Anterior cingulate cortex (tissue), 58 donors: ENCODE results near the gene DPP8.

Experiments used
- DNase-seq, 58 donors: peaks; one replicate each; lab custom pipeline; 2025; lab: John Stamatoyannopoulos, UW

Gene DPP8

GRCh38 chr15:65434201-65434600 lies 83.3 kb downstream of the DPP8 start:
- no peak for DNase-seq

- no peak for DNase-seq
Observed at GRCh38 chr15:65431731-65432130, 85.8 kb downstream of the DPP8 start.

GRCh38 chr15:65426216-65426853 lies 91.2 kb downstream of the DPP8 start:
- DNase-seq, result no peak

DNA sequence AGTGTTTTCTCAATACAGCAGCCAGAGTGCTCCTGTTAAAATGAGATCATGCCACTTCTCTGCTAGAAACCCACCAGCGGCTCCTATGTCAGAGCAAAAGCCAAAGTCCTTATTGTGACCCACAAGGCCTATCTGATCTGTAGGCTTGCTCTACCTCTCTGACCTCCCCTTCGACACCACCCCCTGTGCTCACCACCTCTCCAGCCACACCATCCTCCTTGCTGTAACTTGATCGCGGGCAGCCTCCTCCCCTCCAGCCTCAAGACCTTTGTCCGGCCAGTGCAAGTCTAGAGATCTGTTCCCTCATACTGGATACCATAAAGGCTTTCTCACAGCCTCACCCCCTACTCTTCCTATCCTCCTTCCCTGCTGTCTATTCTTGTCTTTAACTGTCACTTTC lies 92.8 kb downstream of the DPP8 start:
- no peak for DNase-seq

GRCh38 chr15:65423976-65424679 lies 93.4 kb downstream of the DPP8 start:
- DNase-seq, result no peak

- no peak for DNase-seq
Observed at GRCh38 chr15:65423150-65423975, 94.1 kb downstream of the DPP8 start.

GRCh38 chr15:65421360-65422215 lies 95.9 kb downstream of the DPP8 start:
- DNase-seq, result peak in 41 of 58 donors; percentile 12 to 77 (median 37)

DNA sequence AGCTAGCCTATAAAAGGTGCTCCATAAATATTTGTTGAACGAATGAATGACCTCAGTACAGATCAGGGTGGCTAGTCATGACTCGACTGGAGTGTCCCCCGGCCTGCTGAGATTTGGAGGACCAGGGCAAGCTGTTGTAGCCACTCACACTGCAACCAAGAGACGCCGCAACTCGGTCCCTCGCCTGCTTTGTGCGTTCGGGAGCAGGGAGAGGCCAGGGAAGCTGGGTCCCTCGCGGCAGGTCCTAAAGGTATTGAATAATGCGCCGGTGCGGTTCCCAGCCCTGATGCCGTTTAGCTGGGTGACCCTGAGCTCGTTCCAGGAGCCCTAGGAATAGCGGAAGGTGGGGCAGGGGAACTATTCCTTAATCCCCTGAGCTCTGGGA lies 96.5 kb downstream of the DPP8 start:
- no peak for DNase-seq

GRCh38 chr15:65418596-65418995 lies 98.9 kb downstream of the DPP8 start:
- DNase-seq, result no peak

DNA sequence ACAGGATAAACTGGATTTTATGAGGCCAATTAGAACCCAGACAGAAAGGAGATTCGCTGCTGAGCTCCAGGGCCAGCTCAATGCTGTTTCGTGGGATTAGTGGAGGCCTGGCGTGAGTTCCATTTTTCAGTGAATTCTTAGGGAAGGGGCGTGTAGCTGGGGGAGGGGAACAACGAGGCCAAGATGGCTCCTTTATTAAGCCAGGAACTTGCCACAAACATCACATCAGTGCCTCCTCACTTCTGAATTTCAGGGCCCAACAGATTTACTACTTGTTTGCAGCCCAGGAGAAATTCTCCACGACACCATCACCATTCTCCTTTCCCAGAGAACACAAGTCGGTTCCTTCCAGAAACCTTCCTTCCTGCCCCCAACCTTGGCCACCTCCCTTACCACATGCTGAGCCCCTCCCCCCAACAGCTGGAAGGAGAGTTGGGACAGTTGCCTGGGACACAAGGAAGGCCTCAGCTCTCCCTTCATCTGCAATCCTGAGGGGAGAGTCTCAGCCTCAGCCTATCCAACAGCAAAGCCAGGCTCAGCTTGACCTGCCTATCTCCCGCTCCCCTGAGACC lies 100.6 kb downstream of the DPP8 start:
- peak in 7 of 58 donors; percentile 3 to 43 (median 12) for DNase-seq

DNA sequence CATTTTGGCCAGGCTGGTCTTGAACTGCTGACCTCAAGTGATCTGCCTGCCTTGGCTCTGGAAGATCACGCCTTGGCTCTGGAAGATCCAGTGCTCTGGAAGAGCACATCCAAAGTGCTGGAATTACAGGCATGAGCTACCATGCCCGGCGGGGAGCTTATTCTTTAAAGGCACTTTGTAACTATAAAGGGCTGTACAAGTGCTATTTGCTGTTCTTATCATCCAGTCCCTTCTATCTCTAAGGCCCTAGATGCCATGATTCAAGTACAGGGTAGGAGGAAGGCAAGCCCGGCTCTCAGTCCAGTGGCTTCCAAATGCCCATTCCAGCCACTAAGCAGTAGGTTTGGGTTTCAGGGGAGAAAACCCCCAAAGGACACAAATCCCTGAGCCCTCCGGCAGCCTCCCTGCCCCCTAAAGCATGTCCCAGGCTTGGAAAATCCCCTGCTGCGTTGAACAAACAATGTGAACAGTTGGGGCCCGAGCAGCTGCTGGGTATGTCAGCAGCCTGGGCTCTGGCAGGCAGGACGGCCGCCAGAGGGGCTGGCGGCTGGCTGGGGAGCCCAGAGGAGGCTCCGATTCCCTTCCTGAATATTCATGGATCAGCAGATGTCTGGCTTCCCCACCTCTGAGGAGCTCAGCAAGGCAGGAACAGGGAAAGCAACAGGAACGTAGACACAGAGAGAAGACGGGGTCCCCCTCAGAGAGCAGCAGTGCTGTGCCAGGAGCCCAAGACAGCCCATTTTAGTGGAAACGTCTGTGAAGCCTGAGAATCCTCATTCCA lies 102.5 kb downstream of the DPP8 start:
- peak in 35 of 58 donors; percentile 10 to 46 (median 29) for DNase-seq

DNA sequence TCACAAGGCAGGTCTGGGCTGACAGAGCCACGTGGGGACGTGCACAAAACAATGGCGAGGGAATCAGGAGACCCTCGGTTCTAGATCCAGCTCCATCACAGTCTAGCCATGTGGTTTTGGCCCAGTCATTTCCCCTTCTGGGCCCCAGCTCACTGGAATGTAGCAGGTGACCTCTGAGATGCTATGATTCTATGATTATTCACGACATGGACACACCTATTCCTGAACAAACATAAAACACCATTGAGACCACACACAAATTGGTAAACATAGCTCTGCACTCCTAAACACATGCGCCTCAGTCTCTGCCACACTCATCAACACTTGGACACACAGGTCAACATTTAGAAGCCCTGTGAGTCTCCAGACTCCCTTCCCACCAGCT lies 103.7 kb downstream of the DPP8 start:
- no peak for DNase-seq

DNA sequence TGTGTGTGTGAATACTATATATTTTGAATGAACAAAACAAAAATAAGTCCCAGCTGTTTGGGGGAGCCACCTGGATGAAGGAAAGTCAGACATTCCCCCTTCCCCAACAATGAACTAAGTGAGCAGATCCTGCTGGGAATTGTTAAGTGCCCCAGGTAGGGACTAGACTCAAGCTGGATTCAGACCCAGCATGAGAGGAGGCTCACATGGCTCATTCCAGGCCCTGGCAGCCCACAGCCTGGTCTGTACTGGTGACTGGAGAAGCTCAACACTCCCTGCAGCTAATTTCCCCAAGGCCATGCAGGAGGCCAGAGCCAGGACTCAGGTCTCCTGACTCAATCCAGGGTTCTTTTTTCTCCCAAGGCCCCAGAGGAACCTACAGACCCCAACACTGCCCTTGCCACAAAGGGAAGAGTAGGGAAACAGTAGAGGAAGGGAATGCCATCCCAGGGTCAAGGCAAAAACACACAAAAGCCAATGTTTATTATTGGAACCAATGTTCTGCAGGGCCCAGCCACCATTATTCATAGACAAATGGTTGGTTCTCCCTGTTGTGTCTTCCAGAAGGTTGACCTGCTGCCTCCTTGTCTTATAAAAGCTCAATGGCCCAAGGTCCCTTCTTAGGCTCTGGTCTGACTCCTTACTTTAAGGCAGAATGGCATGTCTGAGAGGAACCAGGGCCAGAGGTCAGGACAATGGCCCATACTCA lies 104.3 kb downstream of the DPP8 start:
- no peak for DNase-seq

DNA sequence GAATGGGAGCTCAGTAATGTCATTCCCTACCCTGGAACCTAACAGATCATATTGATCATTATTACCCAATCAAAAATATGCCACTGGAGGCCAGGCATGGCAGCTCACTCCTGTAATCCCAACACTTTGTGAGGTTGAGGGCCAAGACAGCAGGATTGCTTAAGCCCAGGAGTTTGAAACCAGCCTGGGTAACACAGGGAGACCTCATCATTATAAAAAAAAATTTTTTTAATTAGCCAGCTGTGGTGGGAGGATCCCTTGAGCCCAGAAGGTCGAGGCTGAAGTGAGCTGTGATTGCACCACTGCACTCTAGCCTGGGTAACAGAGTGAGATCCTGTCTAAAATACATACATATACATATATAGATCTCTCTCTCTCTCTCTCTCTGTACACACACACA lies 104.9 kb downstream of the DPP8 start:
- DNase-seq, result no peak

DNA sequence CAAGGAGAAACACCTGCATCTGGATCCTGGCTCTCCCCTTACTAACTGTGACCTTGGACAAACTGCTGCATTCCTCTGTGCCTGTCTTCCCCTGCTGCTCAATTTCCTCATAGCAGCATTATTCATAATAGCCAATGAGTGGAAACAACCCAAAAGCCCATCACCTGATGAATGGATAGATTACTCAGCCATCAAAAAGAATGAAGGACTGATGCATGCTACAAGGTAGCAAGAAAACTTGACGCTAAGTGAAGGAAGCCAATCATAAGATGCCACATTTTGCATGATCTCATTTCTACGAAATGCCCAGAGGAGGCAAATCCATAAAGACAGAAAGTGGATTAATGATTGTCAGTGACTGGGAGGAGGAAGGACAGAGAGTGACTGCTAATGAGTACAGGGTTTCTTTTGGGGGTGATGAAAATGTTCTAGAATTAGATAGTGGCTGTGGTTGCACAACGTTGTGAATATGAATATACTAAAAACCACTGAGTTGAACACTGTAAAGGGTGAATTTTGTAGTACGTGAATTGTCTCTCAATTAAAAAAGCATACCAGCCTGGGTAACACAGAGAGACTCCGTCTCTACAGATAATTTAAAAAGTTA lies 105.9 kb downstream of the DPP8 start:
- no peak for DNase-seq

GRCh38 chr15:65410972-65411371 lies 106.5 kb downstream of the DPP8 start:
- no peak for DNase-seq

DNA sequence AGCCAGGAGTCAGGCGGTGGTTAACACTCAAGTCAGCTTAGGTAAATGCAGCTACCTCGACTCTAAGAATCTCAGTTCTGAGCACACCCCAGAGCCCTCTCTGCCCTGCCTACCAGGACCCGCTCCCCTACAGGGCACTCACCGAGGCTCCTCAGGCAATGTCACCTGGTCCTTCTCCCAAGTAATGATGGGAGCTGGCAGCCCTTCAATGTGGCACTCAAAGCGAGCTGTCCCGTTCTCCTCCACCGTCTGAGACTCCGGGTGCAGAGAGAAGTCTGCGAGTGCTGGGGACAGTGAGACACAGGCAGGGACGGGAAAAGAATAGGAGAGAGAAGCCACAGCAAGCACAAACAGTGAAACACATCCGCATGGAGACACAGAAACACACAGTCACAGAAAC lies 107.5 kb downstream of the DPP8 start:
- peak in 1 of 58 donors; percentile 17 for DNase-seq

GRCh38 chr15:65409036-65409631 lies 108.4 kb downstream of the DPP8 start:
- DNase-seq, result no peak
